IPS-20b (cell line): ENCODE results near the gene MYLK4.
A peak's percentile ranks its signal among the peaks of the same experiment; 100 is the strongest.

ENCODE experiments used
- H3K27ac ChIP-seq: one replicate; pipeline ENCODE4 v1.5.1; 2013; ENCODE audit warnings: low read length
- H3K27me3 ChIP-seq: 2 replicates; pipeline ENCODE4 v1.6.1; 2013; ENCODE audit warnings: mild to moderate bottlenecking, low read length, inconsistent platforms; ENCODE audit not compliant: insufficient read depth
- H3K36me3 ChIP-seq: 2 replicates; pipeline ENCODE4 v1.6.1; 2013; ENCODE audit warnings: low read depth, mild to moderate bottlenecking, inconsistent platforms, low read length, moderate library complexity; ENCODE audit not compliant: insufficient read depth
- H3K4me1 ChIP-seq: 2 replicates; pipeline ENCODE4 v1.6.1; 2013; ENCODE audit warnings: mild to moderate bottlenecking, control low read depth, inconsistent platforms, low read length, moderate library complexity; ENCODE audit not compliant: insufficient read depth
- H3K4me3 ChIP-seq: 2 replicates; pipeline ENCODE4 v1.5.1; 2013; ENCODE audit warnings: mild to moderate bottlenecking, low read length, inconsistent platforms
- H3K9ac ChIP-seq: 2 replicates; pipeline ENCODE4 v1.6.1; 2013; ENCODE audit warnings: low read depth, mild to moderate bottlenecking, inconsistent platforms, low read length, moderate library complexity
- H3K9me3 ChIP-seq: 2 replicates; pipeline ENCODE4 v1.6.1; 2013; ENCODE audit warnings: mild to moderate bottlenecking, low read depth, low read length, inconsistent platforms; ENCODE audit not compliant: insufficient read depth

Gene MYLK4

DNA sequence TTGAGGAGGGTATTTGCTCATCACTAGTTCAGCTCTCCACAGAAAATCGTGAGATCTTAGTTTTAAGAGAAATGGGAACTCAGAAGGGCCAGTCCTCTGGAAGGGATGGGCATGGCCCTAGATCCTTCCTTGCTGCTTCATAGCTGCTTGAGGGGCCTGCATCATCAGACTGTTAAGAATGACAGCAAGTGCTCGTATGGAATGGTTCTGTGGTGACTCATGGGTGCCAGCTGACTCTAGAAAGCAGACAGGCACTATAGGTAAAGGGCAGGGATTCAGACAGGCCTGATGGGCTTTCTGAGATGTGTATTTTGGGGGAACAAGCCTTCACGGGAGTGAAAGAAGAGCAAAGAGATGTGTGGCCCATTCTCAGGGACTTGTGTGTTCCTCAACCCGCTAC lies 90.8 kb downstream of the MYLK4 start:
- no peaks in the 10 kb centered on the region for H3K9me3 ChIP-seq
- H3K4me1 ChIP-seq = peaks cover 21% of the 10 kb centered on the region
- no peaks in the 10 kb centered on the region for H3K27me3 ChIP-seq
- H3K36me3 ChIP-seq = no peaks in the 10 kb centered on the region
- no peak overlapping the region for H3K27ac ChIP-seq
- H3K9ac ChIP-seq = no peak overlapping the region
- H3K4me3 ChIP-seq = no peak overlapping the region

DNA sequence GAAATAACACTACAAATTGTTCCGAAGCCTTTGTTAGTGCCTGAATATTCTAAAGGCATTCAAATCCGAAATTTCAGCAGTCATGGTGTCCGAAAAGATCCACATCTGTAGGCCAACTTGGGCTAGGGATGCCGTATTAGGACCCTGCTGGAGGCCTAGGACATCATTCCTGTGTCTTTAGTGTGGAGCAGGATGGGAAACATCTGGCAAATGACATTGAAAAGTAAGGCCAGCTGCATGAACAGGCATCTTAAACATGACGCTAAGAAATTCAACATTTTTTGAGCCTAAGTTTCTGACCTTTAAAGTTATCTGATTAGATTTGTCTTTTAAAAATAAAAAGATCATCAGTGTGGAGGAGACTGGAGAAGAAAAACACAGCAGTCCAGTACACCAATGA lies 91.3 kb downstream of the MYLK4 start:
- no peaks in the 10 kb centered on the region for H3K27me3 ChIP-seq
- no peak overlapping the region for H3K9ac ChIP-seq
- no peak overlapping the region for H3K4me3 ChIP-seq
- H3K27ac ChIP-seq = no peak overlapping the region
- no peaks in the 10 kb centered on the region for H3K36me3 ChIP-seq
- peaks cover 23% of the 10 kb centered on the region for H3K4me1 ChIP-seq
- no peaks in the 10 kb centered on the region for H3K9me3 ChIP-seq

DNA sequence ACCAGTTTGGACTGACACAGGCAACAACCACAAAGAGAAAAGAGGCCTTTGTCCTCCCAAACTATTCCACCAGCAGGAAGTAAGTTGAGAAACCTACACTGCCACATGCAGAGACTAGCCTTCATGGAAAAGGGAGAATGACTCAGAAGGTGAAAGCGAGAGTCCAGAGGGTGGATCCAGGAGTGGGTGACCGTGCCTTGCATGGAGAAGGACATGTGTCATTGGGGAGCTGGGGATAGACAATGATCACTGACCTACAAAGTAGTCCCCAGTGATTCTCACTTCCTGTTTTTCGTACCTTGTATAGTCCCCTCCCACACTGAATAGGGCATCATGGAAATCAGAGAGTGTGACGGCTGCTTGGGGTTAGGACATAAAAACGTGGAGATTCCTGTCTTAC lies 91.9 kb downstream of the MYLK4 start:
- H3K4me3 ChIP-seq = no peak overlapping the region
- H3K9me3 ChIP-seq = peaks cover 3% of the 10 kb centered on the region
- H3K27me3 ChIP-seq = no peaks in the 10 kb centered on the region
- H3K27ac ChIP-seq = no peak overlapping the region
- H3K4me1 ChIP-seq = peaks cover 23% of the 10 kb centered on the region
- H3K36me3 ChIP-seq = no peaks in the 10 kb centered on the region
- H3K9ac ChIP-seq = no peak overlapping the region

DNA sequence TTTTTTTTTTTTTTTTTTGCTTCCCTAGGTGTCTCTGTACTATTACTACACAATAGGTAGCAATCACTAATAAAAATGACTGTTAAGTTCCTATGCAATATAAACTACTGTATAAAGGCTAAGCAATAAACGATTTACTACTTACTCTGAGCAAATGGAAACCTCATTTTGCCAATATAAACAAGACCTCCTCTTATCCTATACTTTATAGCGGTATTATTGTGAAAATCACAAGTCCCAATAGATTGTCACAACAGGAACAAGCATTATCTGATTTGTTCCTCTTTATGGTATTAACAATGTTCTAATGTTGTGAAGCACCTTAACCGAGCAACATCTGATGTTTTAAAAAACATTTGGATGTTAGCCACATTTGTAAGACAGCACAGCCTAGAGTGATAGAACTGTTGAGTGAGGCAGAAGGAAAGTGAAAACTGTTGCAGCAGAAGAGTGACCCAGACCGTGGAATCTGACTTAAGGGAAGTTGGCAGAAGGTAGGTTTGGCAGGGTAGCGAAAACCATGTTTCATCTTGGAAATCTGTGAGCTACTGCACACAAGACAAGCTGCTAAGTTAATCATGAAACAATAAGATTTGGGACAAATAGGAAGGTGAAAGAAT lies 94.2 kb downstream of the MYLK4 start:
- Histone ChIP-seq H3K27ac (no peak overlapping the region), H3K4me3 (peak overlapping the region; percentile 10; the same call in 1 of the 2 replicates), H3K4me1 (peaks cover 23% of the 10 kb centered on the region), H3K27me3 (no peaks in the 10 kb centered on the region), H3K36me3 (peaks cover 4% of the 10 kb centered on the region; the same call in 1 of the 2 replicates), H3K9ac (peak overlapping the region; percentile 52; the same call in 1 of the 2 replicates), H3K9me3 (peaks cover 20% of the 10 kb centered on the region)

DNA sequence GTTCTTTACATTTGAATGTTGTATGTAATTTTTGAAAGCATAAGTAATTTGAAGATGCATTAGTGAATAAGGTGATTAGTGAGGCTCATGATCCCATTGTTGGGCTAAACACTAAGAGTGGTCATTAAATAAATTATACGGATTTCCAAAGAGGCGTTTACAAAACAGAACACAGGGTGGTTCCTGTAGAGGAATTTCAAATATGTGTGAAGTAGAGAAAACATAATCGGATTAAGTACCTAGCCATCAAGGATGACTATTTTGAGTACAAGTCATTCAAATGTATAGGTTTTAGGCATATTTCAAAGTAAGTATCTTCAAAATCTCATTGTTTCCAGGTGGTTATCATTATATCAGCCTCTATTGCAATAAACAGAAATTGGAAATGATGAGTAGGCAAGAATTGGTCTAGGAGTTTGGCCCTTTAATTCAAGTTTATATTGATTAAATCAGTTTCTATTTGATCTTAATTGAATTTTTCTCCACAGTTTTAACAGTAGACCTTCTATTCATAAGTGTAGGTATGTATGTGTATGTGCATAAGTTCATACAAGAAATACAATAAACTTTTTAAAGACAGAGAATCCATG lies 94.8 kb downstream of the MYLK4 start:
- Histone ChIP-seq H3K27ac (peak overlapping the region; percentile 32), H3K9me3 (peaks cover 20% of the 10 kb centered on the region), H3K4me3 (peak overlapping the region; percentile 10; the same call in 1 of the 2 replicates), H3K27me3 (no peaks in the 10 kb centered on the region), H3K36me3 (peaks cover 4% of the 10 kb centered on the region; the same call in 1 of the 2 replicates), H3K9ac (no peak overlapping the region; the same call in 1 of the 2 replicates), H3K4me1 (peaks cover 23% of the 10 kb centered on the region)

DNA sequence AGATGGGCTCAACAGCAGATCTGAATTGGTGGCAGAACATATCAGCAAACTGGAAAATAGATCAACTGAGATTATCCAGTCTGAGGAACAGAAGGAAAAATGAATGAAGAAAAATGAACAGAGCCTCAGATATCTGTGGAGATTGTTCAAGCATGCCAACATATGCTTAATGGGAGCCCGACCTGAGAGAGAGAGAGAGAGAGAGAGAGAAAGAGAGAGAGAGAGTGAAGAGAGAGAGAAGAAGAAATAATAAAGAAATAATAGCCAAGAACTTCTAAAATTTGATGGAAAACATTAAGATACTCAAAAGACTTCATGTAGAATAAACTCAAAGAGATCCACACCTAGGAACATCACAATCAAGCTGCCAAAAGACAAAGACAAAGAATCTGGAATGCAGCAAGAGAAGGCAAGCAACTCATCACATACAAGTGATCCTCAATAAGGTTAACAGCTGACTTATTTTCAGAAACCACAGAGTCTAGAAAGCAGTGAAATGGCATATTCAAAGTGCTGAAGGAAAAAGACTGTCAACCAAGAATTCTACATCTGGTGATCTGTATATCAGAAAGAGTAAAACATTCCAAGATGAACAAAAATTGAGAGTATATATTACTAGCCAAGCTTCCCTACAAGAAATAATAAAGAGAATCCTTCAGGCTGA lies 97.2 kb downstream of the MYLK4 start:
- Histone ChIP-seq H3K27ac (no peak overlapping the region), H3K36me3 (peaks cover 4% of the 10 kb centered on the region; the same call in 1 of the 2 replicates), H3K4me1 (peaks cover 23% of the 10 kb centered on the region), H3K4me3 (no peak overlapping the region), H3K9ac (no peak overlapping the region), H3K9me3 (peaks cover 20% of the 10 kb centered on the region), H3K27me3 (no peaks in the 10 kb centered on the region)

DNA sequence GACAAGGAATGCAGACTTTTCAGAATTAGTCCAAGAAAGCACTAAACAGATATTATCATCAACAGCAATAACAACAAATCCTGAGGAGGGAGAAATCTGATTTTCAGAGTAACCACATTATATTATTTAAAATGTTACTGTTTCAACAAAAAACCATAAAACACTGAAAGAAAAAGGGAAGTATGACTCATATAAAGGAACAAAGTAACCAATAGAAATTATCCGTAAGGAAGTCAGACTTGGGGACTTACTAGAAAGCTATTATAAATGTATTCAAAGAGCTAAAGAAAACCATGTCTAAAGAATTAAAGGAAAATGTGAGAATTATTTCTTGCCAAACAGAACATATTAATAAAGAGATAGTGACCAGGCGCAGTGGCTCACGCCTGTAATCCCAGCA lies 98.1 kb downstream of the MYLK4 start:
- no peaks in the 10 kb centered on the region for H3K27me3 ChIP-seq
- peaks cover 23% of the 10 kb centered on the region for H3K4me1 ChIP-seq
- H3K4me3 ChIP-seq = no peak overlapping the region
- H3K9me3 ChIP-seq = peaks cover 20% of the 10 kb centered on the region
- H3K36me3 ChIP-seq = peaks cover 4% of the 10 kb centered on the region; the same call in 1 of the 2 replicates
- H3K9ac ChIP-seq = no peak overlapping the region
- no peak overlapping the region for H3K27ac ChIP-seq

DNA sequence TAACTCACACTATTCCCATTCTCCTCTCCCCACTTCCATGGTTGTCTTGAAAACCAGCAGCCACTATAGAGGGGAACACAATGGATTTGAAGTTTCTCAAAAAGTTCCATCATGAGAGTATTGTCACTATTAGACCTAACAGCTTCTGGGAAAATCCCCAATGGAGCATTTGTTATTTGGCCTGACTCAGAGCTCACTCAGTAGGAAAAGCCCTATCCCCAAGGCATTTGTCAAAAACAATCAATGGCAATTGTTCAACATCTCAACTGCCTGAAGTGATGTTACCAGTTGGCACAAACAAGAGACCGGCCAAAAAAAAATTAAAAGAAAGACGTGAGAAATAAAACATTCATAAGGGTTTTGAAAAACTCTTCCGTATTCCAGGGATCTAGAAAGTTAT lies 98.8 kb downstream of the MYLK4 start:
- Histone ChIP-seq H3K4me1 (peaks cover 23% of the 10 kb centered on the region), H3K9me3 (peaks cover 20% of the 10 kb centered on the region), H3K4me3 (no peak overlapping the region), H3K27ac (no peak overlapping the region), H3K36me3 (peaks cover 4% of the 10 kb centered on the region; the same call in 1 of the 2 replicates), H3K9ac (no peak overlapping the region), H3K27me3 (no peaks in the 10 kb centered on the region)

DNA sequence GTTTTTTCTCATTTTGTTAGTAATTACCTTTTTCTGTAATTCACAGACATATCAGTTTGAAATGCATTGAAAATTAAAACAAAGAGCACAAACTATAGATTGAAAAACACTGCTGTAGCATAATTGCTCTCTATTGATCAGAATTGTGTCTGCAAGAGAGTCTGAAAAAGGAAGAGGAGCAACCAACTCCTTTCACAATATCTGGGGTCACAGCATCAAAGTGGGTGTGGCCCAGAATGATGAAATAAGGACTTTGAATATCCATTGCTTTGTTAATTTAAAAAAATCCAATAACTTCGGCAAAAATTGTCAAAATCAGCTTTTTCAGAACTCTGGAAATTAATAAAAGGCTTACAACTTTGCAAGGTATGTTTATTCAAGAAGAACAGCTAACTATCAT lies 99.2 kb downstream of the MYLK4 start:
- Histone ChIP-seq H3K27me3 (no peaks in the 10 kb centered on the region), H3K4me1 (peaks cover 19% of the 10 kb centered on the region), H3K4me3 (no peak overlapping the region), H3K9ac (no peak overlapping the region), H3K36me3 (peaks cover 4% of the 10 kb centered on the region; the same call in 1 of the 2 replicates), H3K9me3 (peaks cover 20% of the 10 kb centered on the region), H3K27ac (no peak overlapping the region)

DNA sequence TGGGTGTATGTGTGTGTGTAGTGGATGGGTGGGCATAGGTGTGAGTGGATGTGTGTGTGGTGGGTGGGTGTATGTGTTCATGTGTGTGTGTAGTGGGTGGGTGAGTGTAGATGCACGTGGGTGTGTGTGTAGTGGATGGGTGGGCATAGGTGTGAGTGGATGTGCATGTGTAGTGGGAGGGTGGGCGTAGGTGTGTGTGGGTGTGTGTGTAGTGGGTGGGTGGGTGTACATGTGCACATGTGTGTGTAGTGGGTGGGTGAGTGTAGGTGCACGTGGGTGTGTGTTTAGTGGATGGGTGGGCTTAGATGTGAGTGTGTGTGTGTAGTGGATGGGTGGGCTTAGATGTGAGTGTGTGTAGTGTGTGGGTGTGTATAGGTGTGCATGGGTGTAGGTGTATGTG lies 104.4 kb downstream of the MYLK4 start:
- no peaks in the 10 kb centered on the region for H3K27me3 ChIP-seq
- H3K4me1 ChIP-seq = peaks cover 7% of the 10 kb centered on the region; the same call in 1 of the 2 replicates
- no peak overlapping the region for H3K4me3 ChIP-seq
- H3K9me3 ChIP-seq = no peaks in the 10 kb centered on the region
- H3K36me3 ChIP-seq = no peaks in the 10 kb centered on the region
- no peak overlapping the region for H3K9ac ChIP-seq
- no peak overlapping the region for H3K27ac ChIP-seq

DNA sequence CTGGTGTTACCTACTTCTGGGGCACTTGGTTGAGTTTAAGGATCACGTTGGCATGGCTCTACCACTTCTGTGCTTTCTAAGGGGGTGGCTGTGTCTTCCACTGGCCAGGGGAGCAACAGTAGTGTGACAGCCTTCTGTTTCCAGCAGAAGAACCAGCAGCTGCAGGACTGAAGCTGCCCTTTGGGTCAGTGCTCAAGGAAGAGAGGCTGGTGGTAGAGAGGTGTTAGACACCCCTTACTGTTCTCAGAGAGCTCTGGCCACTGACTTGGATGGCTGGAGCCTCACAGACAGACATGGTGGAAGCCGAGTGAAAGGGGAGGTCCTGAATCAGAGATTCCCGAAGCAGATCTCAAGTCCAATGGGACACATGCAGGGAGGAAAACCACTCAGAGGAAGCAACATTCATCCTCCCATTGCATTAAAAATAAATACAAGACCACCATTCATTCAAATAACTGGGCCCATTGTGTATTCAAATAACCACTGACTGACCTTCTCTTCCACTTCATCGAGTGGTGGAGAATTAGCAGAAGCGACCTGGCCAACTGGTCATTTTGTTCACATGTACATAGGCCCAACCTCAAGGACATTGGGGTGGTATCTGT lies 106.7 kb downstream of the MYLK4 start:
- H3K4me1 ChIP-seq = peaks cover 20% of the 10 kb centered on the region; the same call in 1 of the 2 replicates
- no peak overlapping the region for H3K9ac ChIP-seq
- no peaks in the 10 kb centered on the region for H3K9me3 ChIP-seq
- no peak overlapping the region for H3K4me3 ChIP-seq
- H3K27ac ChIP-seq = no peak overlapping the region
- no peaks in the 10 kb centered on the region for H3K27me3 ChIP-seq
- no peaks in the 10 kb centered on the region for H3K36me3 ChIP-seq
